OCI-LY7 (cell line): Measurements from ENCODE around the gene HIF1A.

Experiments
- CTCF ChIP-seq: fragments of 200-600 bp; sonication (generic); conservative IDR thresholded peaks from 2 replicates; pipeline ENCODE4 v1.5.1; 2014; ENCODE audit warnings: mild to moderate bottlenecking, antibody characterized with exemption, low read length, moderate library complexity, mixed read lengths
- EZH2phosphoT487 ChIP-seq: fragments of 200-600 bp; sonication (generic); IDR thresholded peaks from 2 replicates; pipeline ENCODE4 v1.6.1; 2018; ENCODE audit warnings: low read depth, borderline replicate concordance, mild to moderate bottlenecking, mixed run types, antibody characterized with exemption, low read length, moderate library complexity, mixed read lengths

GRCh38 chr14:61720741-61721140 lies 25.4 kb downstream of the HIF1A start:
- TF ChIP-seq CTCF (no peak), EZH2phosphoT487 (no peak)
